ENCODE measurements around the gene TRIM75.
"Not testable (repeated sequence)": the region's sequence is repeated elsewhere in the genome, so short reads cannot be mapped to it uniquely, and the experiment has no call there.

The TRIM75 gene

DNA sequence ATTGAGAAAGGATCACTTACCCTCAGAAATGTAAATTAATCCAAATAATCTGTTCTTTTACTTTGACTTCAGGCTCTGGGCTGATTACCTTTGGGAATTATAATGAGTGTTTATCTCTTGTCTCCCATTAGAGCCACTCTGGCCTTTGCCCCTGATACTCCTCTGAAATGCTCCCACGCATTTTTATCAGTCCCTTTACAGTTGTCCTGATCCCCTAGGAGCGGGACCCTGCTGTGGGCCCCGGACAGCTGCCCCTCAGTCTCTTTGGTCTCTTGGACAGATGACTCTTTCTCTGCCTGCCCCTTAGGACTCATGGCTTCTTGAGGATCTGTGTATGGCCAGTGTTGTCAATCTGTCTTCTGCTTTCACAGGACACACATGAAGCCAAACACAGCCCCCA, 1.0 kb upstream of the TRIM75 start:
- TF ChIP-seq, protein P1, sequence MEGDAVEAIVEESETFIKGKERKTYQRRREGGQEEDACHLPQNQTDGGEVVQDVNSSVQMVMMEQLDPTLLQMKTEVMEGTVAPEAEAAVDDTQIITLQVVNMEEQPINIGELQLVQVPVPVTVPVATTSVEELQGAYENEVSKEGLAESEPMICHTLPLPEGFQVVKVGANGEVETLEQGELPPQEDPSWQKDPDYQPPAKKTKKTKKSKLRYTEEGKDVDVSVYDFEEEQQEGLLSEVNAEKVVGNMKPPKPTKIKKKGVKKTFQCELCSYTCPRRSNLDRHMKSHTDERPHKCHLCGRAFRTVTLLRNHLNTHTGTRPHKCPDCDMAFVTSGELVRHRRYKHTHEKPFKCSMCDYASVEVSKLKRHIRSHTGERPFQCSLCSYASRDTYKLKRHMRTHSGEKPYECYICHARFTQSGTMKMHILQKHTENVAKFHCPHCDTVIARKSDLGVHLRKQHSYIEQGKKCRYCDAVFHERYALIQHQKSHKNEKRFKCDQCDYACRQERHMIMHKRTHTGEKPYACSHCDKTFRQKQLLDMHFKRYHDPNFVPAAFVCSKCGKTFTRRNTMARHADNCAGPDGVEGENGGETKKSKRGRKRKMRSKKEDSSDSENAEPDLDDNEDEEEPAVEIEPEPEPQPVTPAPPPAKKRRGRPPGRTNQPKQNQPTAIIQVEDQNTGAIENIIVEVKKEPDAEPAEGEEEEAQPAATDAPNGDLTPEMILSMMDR (conservative IDR thresholded peaks at IDR 0.05; ENCODE audit: low read length): no peak
- no peak overlapping the region for H3K4me3 ChIP-seq (ENCODE audit: low read length)
- no peak for DNase-seq (ENCODE audit: low read depth)

DNA sequence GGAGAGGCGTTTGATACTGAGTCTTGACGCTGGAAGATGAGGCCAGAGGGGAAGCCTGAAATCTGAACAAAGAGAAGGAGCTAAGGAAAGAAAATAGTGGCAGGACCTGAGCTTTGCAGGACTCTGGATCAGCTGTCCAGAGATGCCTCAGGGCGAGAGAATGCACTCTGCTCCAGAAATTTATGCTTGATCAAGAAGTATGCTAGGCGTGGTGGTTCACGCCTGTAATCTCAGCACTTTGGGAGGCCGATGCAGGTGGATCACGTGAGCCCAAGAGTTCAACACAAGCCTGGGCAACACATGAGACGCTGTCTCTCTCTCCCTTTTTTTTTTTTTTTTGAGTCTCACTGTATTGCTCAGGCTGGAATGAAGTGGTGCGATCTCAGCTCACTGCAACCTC, 1.9 kb downstream of the TRIM75 start:
- no peak overlapping the region for H3K4me3 ChIP-seq (ENCODE audit: low read length)
- TF ChIP-seq, protein P1 (conservative IDR thresholded peaks at IDR 0.05; ENCODE audit: low read length): no peak
- no peak for DNase-seq (ENCODE audit: low read depth)

DNA sequence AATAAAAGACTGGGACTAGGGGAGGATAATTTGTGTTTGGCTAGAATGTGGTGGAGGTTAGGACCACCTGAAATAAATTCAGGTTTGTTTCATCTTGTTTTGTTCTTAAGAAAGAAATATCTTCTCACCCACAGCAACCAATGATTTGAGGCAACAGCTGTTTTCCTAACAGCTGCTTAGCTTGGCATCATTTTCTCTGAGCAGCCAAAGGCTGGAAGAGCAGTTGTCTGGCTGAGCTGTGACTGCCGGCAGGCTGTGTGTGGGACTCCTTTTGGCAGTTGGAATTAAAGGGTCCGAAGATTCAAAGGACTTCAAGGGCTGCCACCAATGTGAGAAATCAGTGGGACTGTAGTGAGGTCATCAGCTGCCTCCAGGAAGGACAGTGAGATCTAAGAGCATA, 5.0 kb downstream of the TRIM75 start:
- H3K4me3 ChIP-seq (ENCODE audit: low read length): no peak overlapping the region
- DNase-seq (ENCODE audit: low read depth): no peak
- TF ChIP-seq, protein P1 (conservative IDR thresholded peaks at IDR 0.05; ENCODE audit: low read length): no peak

DNA sequence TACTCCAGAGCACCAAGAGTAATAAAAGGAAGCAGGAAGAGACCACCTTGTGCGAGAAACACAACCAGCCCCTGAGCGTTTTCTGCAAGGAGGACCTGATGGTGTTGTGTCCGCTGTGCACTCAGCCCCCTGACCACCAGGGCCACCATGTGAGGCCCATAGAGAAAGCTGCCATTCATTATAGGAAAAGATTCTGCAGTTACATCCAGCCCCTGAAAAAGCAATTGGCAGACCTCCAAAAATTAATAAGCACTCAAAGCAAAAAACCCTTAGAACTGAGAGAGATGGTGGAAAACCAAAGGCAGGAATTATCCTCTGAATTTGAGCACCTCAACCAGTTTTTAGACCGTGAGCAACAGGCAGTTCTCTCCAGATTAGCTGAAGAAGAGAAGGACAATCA, 5.7 kb downstream of the TRIM75 start:
- no peak for DNase-seq (ENCODE audit: low read depth)
- TF ChIP-seq, protein P1 (conservative IDR thresholded peaks at IDR 0.05; ENCODE audit: low read length): no peak

DNA sequence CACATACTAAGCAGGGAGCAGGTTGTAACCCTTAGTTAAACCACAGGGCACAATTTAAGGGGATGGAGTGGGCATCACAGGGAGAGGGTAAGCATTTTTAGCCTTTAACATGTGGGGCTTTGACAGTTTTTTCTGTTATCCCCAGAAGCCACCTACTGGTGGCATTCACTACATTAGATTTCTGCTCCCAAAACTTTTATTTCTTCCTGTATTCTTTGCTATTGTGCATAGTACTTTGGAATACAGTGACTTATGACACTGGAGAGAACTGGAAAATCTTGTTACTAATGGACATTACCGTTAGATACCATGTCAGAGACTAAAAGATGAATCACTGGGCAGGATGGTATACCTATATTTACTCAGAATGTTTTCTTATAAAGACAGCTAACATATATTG, 7.3 kb downstream of the TRIM75 start:
- no peak for DNase-seq (ENCODE audit: low read depth)
- TF ChIP-seq, protein P1 (conservative IDR thresholded peaks at IDR 0.05; ENCODE audit: low read length): peak; percentile 38
- H3K4me3 ChIP-seq (ENCODE audit: low read length): no peak overlapping the region

More for the DNA sequence above, 5.7 kb downstream of the TRIM75 start:
- no peak overlapping the region for H3K4me3 ChIP-seq (ENCODE audit: low read length)

DNA sequence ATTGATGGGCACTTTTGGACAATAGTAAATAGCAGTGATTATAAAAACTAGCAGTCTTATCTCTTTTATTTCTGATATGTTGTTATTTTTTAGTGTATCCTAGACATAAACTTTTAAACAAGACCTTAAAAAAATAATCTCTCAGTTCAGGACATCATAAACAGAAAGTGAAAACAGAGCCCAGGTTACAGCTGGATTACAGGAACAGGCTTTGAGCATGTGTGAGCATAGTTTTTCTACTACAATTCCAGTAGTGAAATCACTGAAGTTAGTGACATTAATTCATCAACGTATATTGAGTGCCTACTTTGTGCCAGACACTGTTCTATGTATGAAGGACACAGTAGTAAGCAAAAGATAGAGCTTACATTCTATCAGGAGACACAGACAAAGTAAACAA, 16.9 kb downstream of the TRIM75 start:
- no peak for DNase-seq (ENCODE audit: low read depth)
- no peak overlapping the region for H3K4me3 ChIP-seq (ENCODE audit: low read length)
- TF ChIP-seq, protein P1 (conservative IDR thresholded peaks at IDR 0.05; ENCODE audit: low read length): no peak

DNA sequence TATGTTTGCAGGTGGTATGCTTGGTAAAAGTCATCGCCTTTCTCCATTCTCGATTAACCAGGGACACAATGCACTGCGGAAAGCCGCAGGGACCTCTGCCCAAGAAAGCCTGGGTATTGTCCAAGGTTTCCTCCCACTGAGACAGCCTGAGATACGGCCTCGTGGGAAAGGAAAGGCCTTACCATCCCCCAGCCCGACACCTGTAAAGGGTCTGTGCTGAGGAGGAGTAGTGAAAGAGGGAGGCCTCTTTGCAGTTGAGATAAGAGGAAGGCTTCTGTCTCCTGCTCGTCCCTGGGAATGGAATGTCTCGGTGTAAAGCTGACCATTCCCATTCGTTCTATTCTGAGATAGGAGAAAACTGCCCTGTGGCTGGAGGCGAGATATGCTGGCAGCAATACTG, 19.7 kb downstream of the TRIM75 start:
- DNase-seq (ENCODE audit: low read depth); H3K4me3 ChIP-seq (ENCODE audit: low read length): not testable (repeated sequence)

DNA sequence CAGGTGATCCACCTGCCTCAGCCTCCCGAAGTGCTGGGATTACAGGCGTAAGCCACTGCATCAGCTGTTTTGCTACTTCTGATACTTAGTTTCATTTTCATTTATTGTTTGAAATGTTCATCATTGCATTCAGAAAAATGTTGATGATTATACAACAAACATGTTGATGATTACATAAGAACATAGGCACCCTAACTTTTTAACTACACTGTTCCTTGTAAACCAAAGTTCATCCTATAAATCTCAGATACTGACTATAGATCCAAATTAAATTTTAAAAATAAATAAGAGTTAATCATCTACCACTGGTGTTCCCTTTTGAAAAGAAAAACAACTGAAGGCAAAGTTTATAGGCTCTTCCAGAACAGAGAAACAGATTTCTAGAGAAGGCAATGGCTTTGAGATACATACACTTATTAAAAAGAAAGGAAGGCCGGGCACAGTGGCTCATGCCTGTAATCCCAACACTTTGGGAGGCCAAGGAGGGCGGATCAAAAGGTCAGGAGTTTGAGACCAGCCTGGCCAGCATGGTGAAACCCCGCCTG, 23.4 kb downstream of the TRIM75 start:
- no peak for DNase-seq (ENCODE audit: low read depth)
- no peak overlapping the region for H3K4me3 ChIP-seq (ENCODE audit: low read length)
- TF ChIP-seq, protein P1 (conservative IDR thresholded peaks at IDR 0.05; ENCODE audit: low read length): no peak
